ENCODE data around the gene GDNF.

- no peak for TF ChIP-seq POLR2AphosphoS5 (IDR thresholded peaks at IDR 0.05; ENCODE audit: low read depth)
- TF ChIP-seq, protein P1, sequence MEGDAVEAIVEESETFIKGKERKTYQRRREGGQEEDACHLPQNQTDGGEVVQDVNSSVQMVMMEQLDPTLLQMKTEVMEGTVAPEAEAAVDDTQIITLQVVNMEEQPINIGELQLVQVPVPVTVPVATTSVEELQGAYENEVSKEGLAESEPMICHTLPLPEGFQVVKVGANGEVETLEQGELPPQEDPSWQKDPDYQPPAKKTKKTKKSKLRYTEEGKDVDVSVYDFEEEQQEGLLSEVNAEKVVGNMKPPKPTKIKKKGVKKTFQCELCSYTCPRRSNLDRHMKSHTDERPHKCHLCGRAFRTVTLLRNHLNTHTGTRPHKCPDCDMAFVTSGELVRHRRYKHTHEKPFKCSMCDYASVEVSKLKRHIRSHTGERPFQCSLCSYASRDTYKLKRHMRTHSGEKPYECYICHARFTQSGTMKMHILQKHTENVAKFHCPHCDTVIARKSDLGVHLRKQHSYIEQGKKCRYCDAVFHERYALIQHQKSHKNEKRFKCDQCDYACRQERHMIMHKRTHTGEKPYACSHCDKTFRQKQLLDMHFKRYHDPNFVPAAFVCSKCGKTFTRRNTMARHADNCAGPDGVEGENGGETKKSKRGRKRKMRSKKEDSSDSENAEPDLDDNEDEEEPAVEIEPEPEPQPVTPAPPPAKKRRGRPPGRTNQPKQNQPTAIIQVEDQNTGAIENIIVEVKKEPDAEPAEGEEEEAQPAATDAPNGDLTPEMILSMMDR (IDR thresholded peaks at IDR 0.05; ENCODE audit: insufficient read depth, low read length) = no peak
These were observed 46.7 kb downstream of the GDNF start for GRCh38 chr5:37792975-37793631.

All from HL-60 (cell line).